HG02840 (cell line): ENCODE results near the gene UBASH3B.

Experiments used
- ATAC-seq: cut with Tn5 transposase; IDR thresholded peaks from one replicate; pipeline ENCODE4 v1.9.1; 2021; ENCODE audit warnings: mild to moderate bottlenecking, moderate library complexity, moderate number of reproducible peaks; ENCODE audit not compliant: unreplicated experiment, low FRiP score

UBASH3B gene

GRCh38 chr11:122776546-122776945 is 121.0 kb downstream of the UBASH3B start:
- ATAC-seq = no peak

- no peak for ATAC-seq
Measured at GRCh38 chr11:122777343-122777742, 121.8 kb downstream of the UBASH3B start.

- no peak for ATAC-seq
Measured at GRCh38 chr11:122778148-122778547, 122.6 kb downstream of the UBASH3B start.

GRCh38 chr11:122779047-122779629 is 123.6 kb downstream of the UBASH3B start:
- no peak for ATAC-seq

- ATAC-seq = no peak
Measured at GRCh38 chr11:122780296-122780949, 124.9 kb downstream of the UBASH3B start.

GRCh38 chr11:122781378-122782195 is 126.1 kb downstream of the UBASH3B start:
- ATAC-seq = no peak

GRCh38 chr11:122782222-122782621 is 126.7 kb downstream of the UBASH3B start:
- ATAC-seq = no peak

- ATAC-seq = no peak
Measured at GRCh38 chr11:122784325-122784955, 128.9 kb downstream of the UBASH3B start.

- ATAC-seq = no peak
Measured at GRCh38 chr11:122785031-122785541, 129.6 kb downstream of the UBASH3B start.

GRCh38 chr11:122786896-122787295 is 131.4 kb downstream of the UBASH3B start:
- ATAC-seq = no peak

GRCh38 chr11:122788781-122789535 is 133.4 kb downstream of the UBASH3B start:
- no peak for ATAC-seq

GRCh38 chr11:122789907-122790306 is 134.4 kb downstream of the UBASH3B start:
- no peak for ATAC-seq

- no peak for ATAC-seq
Measured at GRCh38 chr11:122791411-122791810, 135.9 kb downstream of the UBASH3B start.

GRCh38 chr11:122791836-122792235 is 136.3 kb downstream of the UBASH3B start:
- no peak for ATAC-seq

- no peak for ATAC-seq
Measured at GRCh38 chr11:122793515-122793914, 138.0 kb downstream of the UBASH3B start.

GRCh38 chr11:122795307-122795706 is 139.8 kb downstream of the UBASH3B start:
- no peak for ATAC-seq

- ATAC-seq = no peak
Measured at GRCh38 chr11:122796128-122796717, 140.7 kb downstream of the UBASH3B start.

- no peak for ATAC-seq
Measured at GRCh38 chr11:122797651-122798050, 142.1 kb downstream of the UBASH3B start.

- no peak for ATAC-seq
Measured at GRCh38 chr11:122799406-122800105, 144.0 kb downstream of the UBASH3B start.
